Epithelial cell of esophagus (primary cell): ENCODE data around the gene FCER1A.

ENCODE experiments used
- DNase-seq: peaks from one replicate; pipeline ENCODE4 v3.0.0; 2010; ENCODE audit warnings: low read depth
- H3K4me3 ChIP-seq: 2 replicates; pipeline ENCODE4 v1.5.1; 2011; ENCODE audit warnings: mild to moderate bottlenecking, low read length, control low read depth
- TF ChIP-seq, protein P1 (sequence below): IDR thresholded peaks from 2 replicates; pipeline ENCODE4 v1.5.1; 2011; ENCODE audit warnings: low read depth, mild to moderate bottlenecking, low read length, control low read depth, inconsistent platforms; ENCODE audit not compliant: insufficient read depth; ENCODE audit errors: missing control alignments

Gene FCER1A

GRCh38 chr1:159302095-159302494, at the start of gene FCER1A:
FCER1A (plus strand) TSS chr1:159302336; CDS start chr1:159302365, 29 bp downstream.
- TF ChIP-seq, protein P1, sequence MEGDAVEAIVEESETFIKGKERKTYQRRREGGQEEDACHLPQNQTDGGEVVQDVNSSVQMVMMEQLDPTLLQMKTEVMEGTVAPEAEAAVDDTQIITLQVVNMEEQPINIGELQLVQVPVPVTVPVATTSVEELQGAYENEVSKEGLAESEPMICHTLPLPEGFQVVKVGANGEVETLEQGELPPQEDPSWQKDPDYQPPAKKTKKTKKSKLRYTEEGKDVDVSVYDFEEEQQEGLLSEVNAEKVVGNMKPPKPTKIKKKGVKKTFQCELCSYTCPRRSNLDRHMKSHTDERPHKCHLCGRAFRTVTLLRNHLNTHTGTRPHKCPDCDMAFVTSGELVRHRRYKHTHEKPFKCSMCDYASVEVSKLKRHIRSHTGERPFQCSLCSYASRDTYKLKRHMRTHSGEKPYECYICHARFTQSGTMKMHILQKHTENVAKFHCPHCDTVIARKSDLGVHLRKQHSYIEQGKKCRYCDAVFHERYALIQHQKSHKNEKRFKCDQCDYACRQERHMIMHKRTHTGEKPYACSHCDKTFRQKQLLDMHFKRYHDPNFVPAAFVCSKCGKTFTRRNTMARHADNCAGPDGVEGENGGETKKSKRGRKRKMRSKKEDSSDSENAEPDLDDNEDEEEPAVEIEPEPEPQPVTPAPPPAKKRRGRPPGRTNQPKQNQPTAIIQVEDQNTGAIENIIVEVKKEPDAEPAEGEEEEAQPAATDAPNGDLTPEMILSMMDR = no peak
- no peak for DNase-seq
- no peak within 1 kb of the TSS for H3K4me3 ChIP-seq

DNA sequence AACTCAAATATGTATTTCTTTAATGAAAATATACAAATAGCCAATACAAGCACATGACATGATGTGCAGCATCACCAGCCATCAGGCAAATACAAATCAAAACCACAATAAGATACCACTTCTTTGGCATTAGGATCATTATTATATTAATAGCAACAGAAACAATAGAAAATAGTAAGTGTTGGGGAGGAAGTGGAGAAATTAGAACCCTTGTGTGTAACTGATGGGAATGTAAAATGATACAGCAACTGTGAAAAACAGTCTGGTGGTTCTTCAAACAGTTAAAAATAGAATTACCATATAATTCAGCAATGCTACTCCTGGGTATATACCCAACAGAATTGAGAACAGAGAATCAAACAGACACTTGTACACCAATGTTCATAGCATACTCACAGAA, 40.8 kb upstream of the FCER1A start:
- no peak overlapping the region for H3K4me3 ChIP-seq
- TF ChIP-seq, protein P1 = no peak
- DNase-seq = no peak

GRCh38 chr1:159261721-159262494, 40.2 kb upstream of the FCER1A start:
- TF ChIP-seq, protein P1 = no peak
- no peak overlapping the region for H3K4me3 ChIP-seq
- peak; percentile 86 for DNase-seq

DNA sequence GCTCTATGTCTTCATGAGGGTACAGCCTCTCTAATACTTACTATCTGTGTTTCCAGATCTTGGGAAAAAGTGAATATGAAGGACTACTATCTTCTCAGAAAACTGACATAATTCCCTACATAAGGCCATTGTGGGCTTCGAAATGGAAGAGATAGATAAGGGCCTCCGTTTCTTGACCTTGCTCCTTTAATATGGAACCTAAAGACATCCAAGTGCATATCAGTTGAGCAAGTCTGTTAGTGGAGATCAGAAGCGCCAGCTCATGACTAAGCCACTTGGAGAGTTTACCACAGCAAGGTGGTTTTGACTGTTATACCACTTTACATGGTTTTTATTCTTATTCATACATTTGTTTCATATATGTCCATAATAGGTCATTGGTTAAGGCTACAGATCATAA, 35.3 kb upstream of the FCER1A start:
- DNase-seq = peak; percentile 41

GRCh38 chr1:159274631-159275030, 27.5 kb upstream of the FCER1A start:
- DNase-seq = no peak
- no peak overlapping the region for H3K4me3 ChIP-seq
- TF ChIP-seq, protein P1 = no peak

More for the DNA sequence above, 35.3 kb upstream of the FCER1A start:
- TF ChIP-seq, protein P1 = no peak
- no peak overlapping the region for H3K4me3 ChIP-seq

- DNase-seq = no peak
- no peak overlapping the region for H3K4me3 ChIP-seq
- TF ChIP-seq, protein P1 = no peak
Measured at GRCh38 chr1:159275891-159276290, 26.2 kb upstream of the FCER1A start.

- H3K4me3 ChIP-seq = no peak overlapping the region
- no peak for DNase-seq
- TF ChIP-seq, protein P1 = no peak
Measured at GRCh38 chr1:159279773-159280172, 22.4 kb upstream of the FCER1A start.
